GM12865 (cell line): ENCODE data around the gene GFI1B.
"Not testable (repeated sequence)": the region's sequence is repeated elsewhere in the genome, so short reads cannot be mapped to it uniquely, and the experiment has no call there.

Source experiments
- DNase-seq: peaks from one replicate; pipeline ENCODE4 v3.0.0; 2010; ENCODE audit warnings: low read depth
- H3K4me3 ChIP-seq: 2 replicates; pipeline ENCODE4 v1.5.1; 2011; ENCODE audit warnings: mild to moderate bottlenecking, low read depth, low read length, control low read depth
- TF ChIP-seq, protein P1 (sequence below): IDR thresholded peaks from 2 replicates; pipeline ENCODE4 v1.5.1; 2011; ENCODE audit warnings: low read length, control low read depth, low read depth, inconsistent platforms; ENCODE audit not compliant: insufficient read depth; ENCODE audit errors: missing control alignments

The GFI1B gene

DNA sequence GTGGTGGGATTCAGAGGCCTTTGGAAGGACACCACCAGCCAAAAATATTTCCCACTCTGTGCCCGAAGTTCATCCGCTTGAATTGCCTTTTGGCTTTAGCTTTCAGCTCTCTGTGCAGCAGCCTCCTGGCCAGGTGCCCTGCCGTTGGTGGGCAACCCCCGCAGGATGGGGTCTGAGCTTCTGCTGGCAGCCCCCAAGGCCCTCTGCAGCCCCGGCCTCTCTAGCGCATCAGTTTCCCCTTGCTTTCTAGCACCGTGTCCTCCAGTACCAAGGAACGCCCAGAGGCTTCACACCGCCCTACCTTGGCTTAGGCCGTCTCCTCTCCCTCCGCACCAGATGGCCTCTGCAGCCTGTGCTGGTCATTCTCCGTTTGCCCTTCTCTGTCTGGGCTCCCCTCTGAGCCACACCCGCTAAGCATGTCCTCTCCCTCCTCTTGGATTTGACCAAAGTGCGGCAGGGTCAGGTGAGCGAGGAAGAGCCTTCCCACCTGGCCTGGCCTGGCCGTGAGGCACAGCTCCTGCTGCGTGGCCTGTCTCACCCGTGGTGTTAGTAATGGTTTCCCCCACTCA, 29.9 kb upstream of the GFI1B start:
- H3K4me3 ChIP-seq = no peak overlapping the region
- no peak for DNase-seq
- TF ChIP-seq, protein P1, sequence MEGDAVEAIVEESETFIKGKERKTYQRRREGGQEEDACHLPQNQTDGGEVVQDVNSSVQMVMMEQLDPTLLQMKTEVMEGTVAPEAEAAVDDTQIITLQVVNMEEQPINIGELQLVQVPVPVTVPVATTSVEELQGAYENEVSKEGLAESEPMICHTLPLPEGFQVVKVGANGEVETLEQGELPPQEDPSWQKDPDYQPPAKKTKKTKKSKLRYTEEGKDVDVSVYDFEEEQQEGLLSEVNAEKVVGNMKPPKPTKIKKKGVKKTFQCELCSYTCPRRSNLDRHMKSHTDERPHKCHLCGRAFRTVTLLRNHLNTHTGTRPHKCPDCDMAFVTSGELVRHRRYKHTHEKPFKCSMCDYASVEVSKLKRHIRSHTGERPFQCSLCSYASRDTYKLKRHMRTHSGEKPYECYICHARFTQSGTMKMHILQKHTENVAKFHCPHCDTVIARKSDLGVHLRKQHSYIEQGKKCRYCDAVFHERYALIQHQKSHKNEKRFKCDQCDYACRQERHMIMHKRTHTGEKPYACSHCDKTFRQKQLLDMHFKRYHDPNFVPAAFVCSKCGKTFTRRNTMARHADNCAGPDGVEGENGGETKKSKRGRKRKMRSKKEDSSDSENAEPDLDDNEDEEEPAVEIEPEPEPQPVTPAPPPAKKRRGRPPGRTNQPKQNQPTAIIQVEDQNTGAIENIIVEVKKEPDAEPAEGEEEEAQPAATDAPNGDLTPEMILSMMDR = no peak

DNA sequence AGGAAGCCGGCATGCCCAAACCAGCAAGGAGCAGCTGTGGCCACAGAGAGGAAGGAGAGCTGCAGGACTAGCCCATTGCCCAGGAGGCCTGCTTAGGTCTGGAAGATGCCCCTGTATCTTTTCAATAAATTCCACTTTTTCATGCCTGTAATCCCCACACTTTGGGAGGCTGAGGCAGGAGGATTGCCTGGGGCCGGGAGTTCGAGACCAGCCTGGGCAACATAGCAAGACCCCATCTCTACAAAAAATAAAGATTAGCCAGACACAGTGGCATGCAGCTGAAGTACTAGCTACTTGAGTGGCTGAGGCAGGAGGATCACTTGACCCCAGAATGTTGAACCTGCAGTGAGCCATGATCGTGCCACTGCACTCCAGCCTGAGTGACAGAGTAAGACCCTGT, 28.8 kb upstream of the GFI1B start:
- H3K4me3 ChIP-seq = no peak overlapping the region
- TF ChIP-seq, protein P1 = no peak
- DNase-seq = no peak

DNA sequence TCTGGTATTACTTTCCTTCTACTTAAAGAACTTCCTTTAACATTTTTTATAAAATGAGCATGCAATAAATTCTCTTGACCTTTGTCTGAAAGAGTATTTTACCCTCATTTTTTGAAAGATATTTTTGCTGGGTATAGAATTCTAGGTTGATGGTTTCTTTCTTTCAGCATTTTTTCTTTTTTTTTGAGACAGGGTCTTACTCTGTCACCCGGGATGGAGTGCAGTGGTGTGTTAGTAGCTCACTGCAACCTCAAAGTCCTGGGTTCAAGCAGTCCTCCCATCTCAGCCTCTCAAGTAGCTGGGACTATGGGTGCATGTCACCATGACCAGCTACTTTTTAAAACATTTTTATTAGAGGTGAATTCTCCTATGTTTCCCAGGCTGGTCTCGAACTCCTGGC, 23.4 kb upstream of the GFI1B start:
- no peak for DNase-seq
- TF ChIP-seq, protein P1 = no peak
- H3K4me3 ChIP-seq = no peak overlapping the region

DNA sequence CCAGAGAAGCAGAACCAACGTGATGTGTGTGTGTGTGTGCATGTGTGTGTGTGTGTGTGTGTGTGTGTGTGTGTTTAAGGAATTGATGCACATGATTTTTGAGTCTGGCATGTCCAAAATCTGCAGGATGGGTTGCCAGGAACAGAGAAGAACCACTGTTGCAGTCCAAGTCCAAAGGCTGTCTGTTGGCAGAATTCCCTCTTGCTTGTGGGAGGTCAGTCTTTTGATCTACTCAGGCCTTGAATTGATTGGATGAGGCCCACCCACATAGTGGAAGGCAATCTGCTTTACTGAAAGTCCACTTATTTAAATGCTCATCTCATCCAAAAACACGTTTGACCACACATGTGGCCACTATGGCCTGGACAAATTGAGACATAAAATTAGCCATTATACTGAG, 22.7 kb upstream of the GFI1B start:
- H3K4me3 ChIP-seq = no peak overlapping the region
- TF ChIP-seq, protein P1 = no peak
- no peak for DNase-seq

DNA sequence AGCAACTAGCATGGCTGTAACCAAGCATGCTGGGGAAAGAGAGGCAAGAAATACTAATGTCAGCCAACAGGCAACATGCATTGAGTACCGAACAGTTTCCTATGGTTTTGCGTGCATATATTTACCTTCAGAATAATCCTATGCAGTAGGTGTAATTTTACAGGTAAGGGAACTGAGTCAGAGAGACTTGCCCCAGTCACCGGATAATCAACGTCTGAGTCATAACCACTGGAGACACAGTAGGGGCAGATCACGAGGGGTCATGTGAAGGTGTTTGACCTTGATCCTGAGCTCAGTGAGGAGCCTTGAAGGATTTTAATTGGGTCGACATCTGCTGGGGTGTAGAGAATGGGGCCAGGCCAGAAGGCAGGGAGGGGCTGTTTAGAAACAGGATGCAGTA, 20.7 kb upstream of the GFI1B start:
- no peak for DNase-seq
- TF ChIP-seq, protein P1 = no peak
- no peak overlapping the region for H3K4me3 ChIP-seq

DNA sequence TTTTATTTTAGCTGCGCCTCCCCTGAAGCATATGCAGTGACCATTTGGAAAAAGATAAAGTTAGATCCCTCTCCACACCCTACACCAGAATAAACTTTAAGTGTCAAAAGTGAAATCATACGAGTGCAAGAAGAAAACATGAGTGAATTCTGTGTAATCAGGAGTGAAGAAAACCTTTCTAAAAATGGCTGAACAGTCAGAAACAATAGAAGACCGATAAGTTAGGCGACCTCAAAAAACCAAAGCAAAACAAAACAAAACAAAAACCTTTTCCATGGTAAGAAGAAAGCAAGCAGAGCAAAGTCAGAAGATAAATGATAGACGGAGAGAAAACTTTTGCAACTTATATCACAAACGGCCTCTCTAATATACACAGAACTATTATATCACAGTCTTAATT, 17.5 kb upstream of the GFI1B start:
- DNase-seq = no peak
- TF ChIP-seq, protein P1 = no peak
- no peak overlapping the region for H3K4me3 ChIP-seq

DNA sequence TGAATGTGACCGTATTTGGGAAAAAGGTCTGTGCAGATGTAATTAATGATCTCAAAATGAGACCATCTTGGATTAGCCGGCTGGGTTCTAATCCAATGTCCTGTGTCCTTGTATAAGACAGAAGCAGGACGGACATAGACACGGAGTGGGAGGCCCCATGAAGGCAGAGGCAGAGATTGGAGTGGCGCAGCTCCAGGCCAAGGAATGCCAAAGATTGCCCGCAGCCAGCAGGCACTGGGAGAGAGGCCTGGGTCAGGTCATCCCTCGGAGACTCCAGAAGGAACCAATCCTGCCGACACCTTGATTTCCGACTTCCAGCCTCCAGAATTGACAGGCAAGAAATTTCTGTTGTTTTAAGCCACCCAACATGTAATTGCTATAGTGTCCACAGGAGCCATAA, 13.0 kb upstream of the GFI1B start:
- DNase-seq = no peak
- TF ChIP-seq, protein P1 = no peak
- H3K4me3 ChIP-seq = no peak overlapping the region

DNA sequence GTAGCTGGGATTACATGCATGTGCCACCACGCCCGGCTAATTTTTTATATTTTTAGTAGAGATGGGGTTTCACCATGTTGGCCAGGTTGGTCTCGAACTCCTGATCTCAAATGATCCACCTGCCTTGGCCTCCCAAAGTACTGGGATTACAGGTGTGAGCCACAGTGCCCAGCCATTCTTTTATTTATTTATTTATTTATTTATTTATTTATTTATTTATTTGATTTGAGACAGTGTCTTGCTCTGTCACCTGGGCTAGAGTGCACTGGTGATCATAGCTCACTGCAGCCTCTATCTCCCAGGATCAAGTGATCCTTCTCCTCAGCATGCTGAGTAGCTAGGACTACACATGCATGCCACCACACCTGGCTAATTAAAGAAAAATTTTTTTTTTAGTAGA, 10.6 kb upstream of the GFI1B start:
- not testable (repeated sequence) for H3K4me3 ChIP-seq, DNase-seq
